Renal cortex interstitium (tissue), 11 donors: ENCODE data around the gene TMEM198. TPM values are rescaled to one million over a fixed set of nuclear protein-coding genes. Genes with fewer than 3 reads are reported as not detected.

ENCODE experiments used
- DNase-seq, 11 donors: peaks; one replicate each; pipeline ENCODE4 v3.0.0-alpha.2; 2013; ENCODE audit warnings: low read depth in 9 of 11, low spot score in 4 of 11; ENCODE audit errors: extremely low read depth in 1 of 11
- polyA plus RNA-seq, 3 donors: library from polyadenylated mRNA; unstranded; fragments of 120-200 nt; gene quantifications; one replicate each; pipeline ENCODE4 v1.2.1, GENCODE V29; 2013; ENCODE audit not compliant: insufficient read length in 3 of 3

The TMEM198 gene
- polyA plus RNA-seq, 3 donors, result 2.2 to 3.7 (median 3.6) TPM

- no peak for DNase-seq
These were observed 23.7 kb upstream of the TMEM198 start for GRCh38 chr2:219520079-219520478.

- no peak for DNase-seq
These were observed 22.6 kb upstream of the TMEM198 start for GRCh38 chr2:219521066-219521880.

GRCh38 chr2:219522111-219523030 lies 21.5 kb upstream of the TMEM198 start:
- peak in 1 of 11 donors; percentile 56 for DNase-seq

GRCh38 chr2:219523031-219523671 lies 20.7 kb upstream of the TMEM198 start:
- DNase-seq, result no peak

GRCh38 chr2:219524817-219525216 lies 19.0 kb upstream of the TMEM198 start:
- DNase-seq, result no peak

- DNase-seq, result no peak
These were observed 18.1 kb upstream of the TMEM198 start for GRCh38 chr2:219525533-219526232.

GRCh38 chr2:219526320-219527075 lies 17.3 kb upstream of the TMEM198 start:
- no peak for DNase-seq

GRCh38 chr2:219527076-219527394 lies 16.8 kb upstream of the TMEM198 start:
- DNase-seq, result no peak

GRCh38 chr2:219527472-219527871 lies 16.4 kb upstream of the TMEM198 start:
- no peak for DNase-seq

GRCh38 chr2:219530048-219530963 lies 13.5 kb upstream of the TMEM198 start:
- peak in 9 of 11 donors; percentile 63 to 83 (median 80) for DNase-seq

GRCh38 chr2:219531639-219532377 lies 12.0 kb upstream of the TMEM198 start:
- no peak for DNase-seq

GRCh38 chr2:219532378-219532649 lies 11.5 kb upstream of the TMEM198 start:
- no peak for DNase-seq

GRCh38 chr2:219533930-219534661 lies 9.7 kb upstream of the TMEM198 start:
- no peak for DNase-seq

GRCh38 chr2:219536425-219536824 lies 7.4 kb upstream of the TMEM198 start:
- DNase-seq, result no peak

GRCh38 chr2:219536967-219537366 lies 6.9 kb upstream of the TMEM198 start:
- no peak for DNase-seq
